GM12864 (cell line): ENCODE measurements around the gene BRD2.
A peak's percentile ranks its signal among the peaks of the same experiment; 100 is the strongest.

Source experiments
- DNase-seq: peaks from one replicate; pipeline ENCODE4 v3.0.0-alpha.2; 2011; ENCODE audit warnings: low read depth
- H3K4me3 ChIP-seq: 2 replicates; pipeline ENCODE4 v1.5.1; 2011; ENCODE audit warnings: mild to moderate bottlenecking, low read depth, low read length, control low read depth
- TF ChIP-seq, protein P1 (sequence below): IDR thresholded peaks from 2 replicates; pipeline ENCODE4 v1.5.1; 2011; ENCODE audit warnings: low read depth, mild to moderate bottlenecking, moderate library complexity, low read length, control low read depth, inconsistent platforms; ENCODE audit errors: missing control alignments

BRD2 gene

DNA sequence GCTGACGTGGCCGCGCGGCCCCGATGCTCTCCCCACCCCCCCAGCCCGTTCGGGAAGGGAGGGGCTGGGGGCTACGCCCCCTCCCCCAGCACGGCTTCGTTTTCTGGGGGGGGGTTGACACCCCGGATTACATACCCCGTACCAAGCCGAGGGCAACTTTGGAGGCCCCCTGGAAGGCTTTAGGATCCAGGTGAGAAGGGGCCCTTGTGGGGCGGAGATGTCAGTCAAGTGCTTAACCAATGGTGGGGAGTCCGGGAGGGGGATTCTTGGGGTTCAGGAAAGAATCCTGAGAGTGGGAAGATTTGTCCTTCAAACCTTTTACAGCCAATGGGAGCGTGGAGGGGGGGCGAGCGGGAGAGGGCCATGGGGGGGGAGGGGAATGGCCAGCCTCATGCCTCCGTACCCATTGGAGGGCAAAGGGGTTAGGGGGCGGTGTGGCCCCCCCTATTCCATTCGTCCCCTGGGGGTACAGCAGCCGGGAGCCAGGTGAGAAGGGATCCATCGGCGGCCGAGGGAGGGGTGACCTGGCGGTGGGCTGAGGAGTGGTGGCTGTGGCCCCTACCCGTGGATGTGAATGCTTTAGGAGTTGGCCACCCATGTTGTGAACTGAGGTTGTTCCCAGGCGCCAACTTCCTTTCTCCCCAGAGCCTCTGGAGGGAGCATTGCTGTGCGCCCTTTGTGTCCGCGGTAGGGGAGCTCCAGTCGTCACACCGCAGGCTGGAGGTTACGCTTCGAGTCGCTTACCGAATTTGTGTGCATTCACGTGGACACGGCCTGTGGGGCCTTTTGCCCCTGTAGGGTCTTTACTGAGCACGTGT is 682 bp downstream of the BRD2 start:
- DNase-seq, result no peak
- TF ChIP-seq, protein P1, sequence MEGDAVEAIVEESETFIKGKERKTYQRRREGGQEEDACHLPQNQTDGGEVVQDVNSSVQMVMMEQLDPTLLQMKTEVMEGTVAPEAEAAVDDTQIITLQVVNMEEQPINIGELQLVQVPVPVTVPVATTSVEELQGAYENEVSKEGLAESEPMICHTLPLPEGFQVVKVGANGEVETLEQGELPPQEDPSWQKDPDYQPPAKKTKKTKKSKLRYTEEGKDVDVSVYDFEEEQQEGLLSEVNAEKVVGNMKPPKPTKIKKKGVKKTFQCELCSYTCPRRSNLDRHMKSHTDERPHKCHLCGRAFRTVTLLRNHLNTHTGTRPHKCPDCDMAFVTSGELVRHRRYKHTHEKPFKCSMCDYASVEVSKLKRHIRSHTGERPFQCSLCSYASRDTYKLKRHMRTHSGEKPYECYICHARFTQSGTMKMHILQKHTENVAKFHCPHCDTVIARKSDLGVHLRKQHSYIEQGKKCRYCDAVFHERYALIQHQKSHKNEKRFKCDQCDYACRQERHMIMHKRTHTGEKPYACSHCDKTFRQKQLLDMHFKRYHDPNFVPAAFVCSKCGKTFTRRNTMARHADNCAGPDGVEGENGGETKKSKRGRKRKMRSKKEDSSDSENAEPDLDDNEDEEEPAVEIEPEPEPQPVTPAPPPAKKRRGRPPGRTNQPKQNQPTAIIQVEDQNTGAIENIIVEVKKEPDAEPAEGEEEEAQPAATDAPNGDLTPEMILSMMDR, result no peak
- peak overlapping the region; percentile 89 for H3K4me3 ChIP-seq

DNA sequence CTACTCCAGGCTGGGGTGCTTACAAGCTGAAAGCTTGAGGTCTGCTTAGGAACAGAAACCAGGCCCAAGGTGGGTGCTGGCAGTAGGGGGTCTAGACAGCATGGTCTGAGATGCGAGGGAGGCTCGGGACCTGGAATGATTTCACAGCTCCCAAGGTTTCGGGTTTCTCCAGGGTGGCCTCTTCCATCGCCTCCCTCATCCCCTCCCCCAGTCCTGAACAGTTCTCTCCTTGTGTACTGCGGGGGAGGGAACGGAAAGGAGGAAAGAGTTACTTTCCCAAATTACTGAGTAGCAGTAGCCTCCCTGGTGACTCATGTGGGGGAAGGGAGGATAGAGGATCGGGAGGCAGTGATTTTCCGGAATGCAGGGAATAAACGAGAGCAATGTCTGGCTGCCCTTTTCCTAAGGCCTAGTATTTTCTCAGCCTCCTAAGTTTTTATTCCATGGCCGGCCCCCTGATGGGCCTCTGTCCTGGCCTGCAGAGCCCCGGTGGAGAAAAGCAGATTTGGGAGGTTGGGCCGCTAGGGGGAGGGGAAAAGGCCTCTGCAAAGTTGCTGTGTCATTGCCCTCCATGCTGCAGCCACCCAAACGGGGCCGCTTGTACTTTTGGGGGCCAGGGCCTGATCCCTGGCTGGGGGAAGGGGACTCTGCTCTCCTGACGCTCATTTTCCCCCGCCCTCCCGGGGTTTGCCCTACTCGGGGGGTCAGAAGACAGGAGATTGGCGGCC is 1.5 kb downstream of the BRD2 start:
- TF ChIP-seq, protein P1, result peak; percentile 36
- no peak for DNase-seq
- H3K4me3 ChIP-seq, result peak overlapping the region; percentile 89

DNA sequence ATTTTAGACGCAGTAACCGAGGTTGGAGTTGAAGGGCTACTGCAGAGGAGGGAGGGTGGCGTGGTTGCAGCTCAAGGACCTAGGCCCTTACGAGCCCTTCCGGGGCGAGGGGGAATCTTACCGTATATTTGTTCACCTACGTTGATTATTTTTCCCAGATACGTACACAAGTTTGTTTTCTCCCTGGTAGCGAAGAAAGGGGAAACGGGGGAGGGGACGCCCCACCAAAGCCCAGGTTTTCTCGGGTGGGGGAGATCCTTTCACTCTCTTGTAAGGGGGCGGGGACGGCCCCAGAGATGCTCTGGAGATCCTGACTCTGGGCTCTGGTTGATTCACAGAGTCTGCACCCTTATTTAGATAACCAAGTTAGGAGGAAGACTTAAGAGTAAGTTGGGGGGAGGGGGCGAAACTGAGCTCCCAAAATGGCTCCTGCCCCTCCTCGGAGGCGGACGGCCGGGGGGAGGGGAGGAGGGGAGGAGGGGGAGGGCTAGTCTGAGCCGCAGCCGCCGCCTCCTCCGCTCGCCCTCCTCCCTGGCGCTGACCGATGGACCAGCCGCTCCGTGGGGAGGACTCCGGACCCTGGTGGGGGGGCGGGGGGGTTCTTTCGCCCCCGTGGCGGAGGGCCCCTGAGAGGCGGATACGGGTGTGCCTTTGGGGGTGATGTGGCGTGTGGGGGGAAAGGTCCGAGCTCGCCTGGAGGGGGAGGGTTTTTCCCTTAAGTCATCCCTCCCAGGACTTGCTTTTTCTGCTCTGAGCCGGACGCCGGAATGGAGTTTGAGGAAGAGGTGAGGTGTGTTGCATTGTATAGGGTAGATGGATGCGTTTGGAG is 2.2 kb downstream of the BRD2 start:
- TF ChIP-seq, protein P1, result no peak
- H3K4me3 ChIP-seq, result peak overlapping the region; percentile 89
- peak; percentile 83 for DNase-seq

GRCh38 chr6:32971242-32971580 is 2.8 kb downstream of the BRD2 start:
- TF ChIP-seq, protein P1, result no peak
- peak overlapping the region; percentile 89 for H3K4me3 ChIP-seq
- DNase-seq, result no peak

DNA sequence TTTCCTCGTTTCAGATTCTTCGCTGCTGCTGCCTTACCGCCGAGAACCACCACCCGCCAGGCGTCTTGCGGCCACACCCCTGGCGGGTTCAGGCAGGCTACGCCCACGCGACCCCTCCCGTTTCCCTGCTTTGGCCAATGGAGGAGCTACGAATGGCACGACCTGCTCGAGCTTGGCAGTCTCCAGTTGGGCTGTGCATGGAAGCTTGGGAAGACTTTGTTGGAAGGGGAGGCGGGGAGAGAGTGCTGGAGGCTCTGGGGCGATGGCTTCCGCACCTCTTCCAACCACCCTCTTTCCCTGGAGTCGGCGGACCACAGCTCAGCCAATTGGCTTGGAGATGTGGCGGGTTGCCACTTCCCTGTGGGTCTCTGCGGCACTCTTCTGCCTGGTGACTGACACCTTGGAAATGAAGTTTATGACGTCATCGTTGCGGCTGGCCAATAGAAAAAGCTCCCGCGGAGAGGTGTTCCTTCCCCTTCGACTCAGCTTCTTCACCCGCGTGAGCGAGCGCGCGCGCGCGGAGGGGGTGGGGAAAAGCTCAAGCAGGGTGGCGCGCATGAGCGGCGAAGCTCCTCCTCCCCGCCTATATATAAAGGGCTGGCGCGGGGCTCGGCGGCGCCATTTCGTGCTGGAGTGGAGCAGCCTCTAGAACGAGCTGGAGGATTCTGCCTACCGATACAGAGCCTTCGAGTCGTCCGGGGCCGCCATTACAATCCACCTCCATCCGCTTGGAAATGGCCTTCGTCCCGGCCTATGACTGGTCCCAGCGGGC is 3.4 kb downstream of the BRD2 start:
- TF ChIP-seq, protein P1, result no peak
- peak; percentile 99 for DNase-seq

More for the DNA sequence above, 3.4 kb downstream of the BRD2 start:
- peak overlapping the region; percentile 90 for H3K4me3 ChIP-seq
